Common myeloid progenitor, CD34-positive (primary cell): Measurements from ENCODE around the gene DAAM2.

Experiments
- CTCF ChIA-PET: fragments of 350-600 bp; sonication (Branson Sonifier 250); formaldehyde crosslinking; loops from one replicate; lab custom pipeline; 2021; ENCODE audit warnings: antibody characterized with exemption; lab: Charles Lee
- POLR2A ChIA-PET: fragments of 350-600 bp; sonication (Branson Sonifier 250); formaldehyde crosslinking; loops from one replicate; lab custom pipeline; 2021; ENCODE audit warnings: antibody characterized with exemption; lab: Charles Lee
- DNase-seq, 3 donors: peaks; one replicate each; pipeline versions ENCODE4 v3.0.0 to v3.0.0-alpha.2; 2013
- H3K27ac ChIP-seq, 2 experiments: 1 replicate in 1 of 2; 2 replicates in 1 of 2; pipeline ENCODE4 v1.7.0; 2013; ENCODE audit warnings: inconsistent platforms in 2 of 2, low read length in 2 of 2, mild to moderate bottlenecking in 2 of 2, low read depth in 1 of 2, moderate library complexity in 1 of 2; ENCODE audit not compliant: severe bottlenecking in 2 of 2, insufficient read depth in 1 of 2, poor library complexity in 1 of 2
- H3K27me3 ChIP-seq, 5 experiments: replicated peaks in 2 of 5; 1 replicate in 3 of 5; 2 replicates in 2 of 5; pipeline versions ENCODE4 v1.6.1 to v1.7.0; 2013; ENCODE audit warnings: low read length in 4 of 5, mild to moderate bottlenecking in 2 of 5, moderate library complexity in 2 of 5, inconsistent platforms in 1 of 5; ENCODE audit not compliant: insufficient read depth in 5 of 5, control insufficient read depth in 4 of 5
- H3K36me3 ChIP-seq, 4 experiments: 1 replicate in 2 of 4; 2 replicates in 2 of 4; pipeline versions ENCODE4 v1.6.1 to v1.7.0; 2013; ENCODE audit warnings: low read length in 3 of 4, control low read depth in 1 of 4, mild to moderate bottlenecking in 1 of 4; ENCODE audit not compliant: control insufficient read depth in 4 of 4, insufficient read depth in 4 of 4
- H3K4me1 ChIP-seq, 4 experiments: 1 replicate in 3 of 4; 2 replicates in 1 of 4; pipeline versions ENCODE4 v1.6.1 to v1.7.1; 2013; ENCODE audit warnings: low read length in 3 of 4, mild to moderate bottlenecking in 3 of 4, control low read depth in 1 of 4, inconsistent platforms in 1 of 4, moderate library complexity in 1 of 4; ENCODE audit not compliant: control insufficient read depth in 4 of 4, insufficient read depth in 4 of 4; ENCODE audit errors: control extremely low read depth in 1 of 4
- H3K4me3 ChIP-seq, 7 experiments: 1 replicate in 4 of 7; 2 replicates in 3 of 7; pipeline versions ENCODE4 v1.5.1 to v1.7.0; 2013; ENCODE audit warnings: mild to moderate bottlenecking in 7 of 7, low read length in 6 of 7, moderate library complexity in 6 of 7, inconsistent platforms in 2 of 7, low read depth in 2 of 7, control low read depth in 1 of 7; ENCODE audit not compliant: insufficient read depth in 4 of 7, control insufficient read depth in 1 of 7; ENCODE audit errors: extremely low read depth in 1 of 7
- H3K9me3 ChIP-seq, 5 experiments: 1 replicate in 4 of 5; 2 replicates in 1 of 5; pipeline versions ENCODE4 v1.6.1 to v1.7.1; 2013; ENCODE audit warnings: low read length in 4 of 5, mild to moderate bottlenecking in 2 of 5, inconsistent platforms in 1 of 5, low read depth in 1 of 5, moderate library complexity in 1 of 5; ENCODE audit not compliant: control insufficient read depth in 4 of 5, insufficient read depth in 2 of 5; ENCODE audit errors: control extremely low read depth in 1 of 5
- WGBS: methylation state at CpG from one replicate; pipeline ENCODE4 v1.1.5; 2013; ENCODE audit not compliant: insufficient coverage; 5-methylcytosine and 5-hydroxymethylcytosine counted together

Gene DAAM2

DNA sequence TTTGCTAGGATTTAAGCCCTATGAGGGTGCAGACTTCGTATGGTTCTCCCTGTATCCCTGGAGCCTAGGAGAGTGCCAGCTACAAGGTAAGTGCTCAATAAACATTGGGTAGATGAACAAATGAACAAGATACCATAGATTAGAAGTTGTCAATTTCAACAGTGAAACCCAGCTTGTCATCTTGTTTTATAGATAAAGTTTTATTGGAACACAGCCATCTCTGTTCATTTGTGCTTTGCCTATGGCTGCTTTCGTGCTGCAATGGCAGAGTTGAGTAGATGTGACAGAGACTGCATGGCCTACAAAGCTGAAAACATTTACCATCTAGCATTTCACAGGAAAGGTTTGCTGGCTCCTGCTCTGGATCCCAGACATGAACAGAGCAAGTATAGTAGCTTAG, 5.6 kb downstream of the DAAM2 start:
- no peak for DNase-seq
- peaks cover 0 to under 1% (median under 1%) of the 10 kb centered on the region in 4 experiments for H3K4me1 ChIP-seq
- POLR2A ChIA-PET: interaction anchor here (0.6 kb wide), 1 partner anchor 229 kb away, joined by 4 read pairs; no protein-coding TSS in a partner anchor
- no peaks in the 10 kb centered on the region for H3K36me3 ChIP-seq
- no peaks in the 10 kb centered on the region for H3K9me3 ChIP-seq
- WGBS: 86% methylated on average over 1 of the region's 2 CpGs
- H3K27me3 ChIP-seq: peaks cover 3 to 32% (median 17%) of the 10 kb centered on the region in 5 experiments
- CTCF ChIA-PET: no interaction called here
- H3K27ac ChIP-seq: no peak overlapping the region
- no peak overlapping the region for H3K4me3 ChIP-seq

- no peak for DNase-seq
- Histone ChIP-seq H3K4me1 (no peaks in the 10 kb centered on the region), H3K27ac (no peak overlapping the region), H3K9me3 (no peaks in the 10 kb centered on the region), H3K27me3 (peaks cover 0 to 7% (median 2%) of the 10 kb centered on the region in 5 experiments), H3K4me3 (no peak overlapping the region), H3K36me3 (no peaks in the 10 kb centered on the region)
- WGBS: 95% methylated on average over 9 of the region's 10 CpGs
- ChIA-PET CTCF (interaction anchor here (1.5 kb wide), 1 partner anchor 65 kb away, joined by 4 read pairs; no protein-coding TSS in a partner anchor), POLR2A (no interaction called here)
These were observed 8.2 kb downstream of the DAAM2 start for GRCh38 chr6:39800034-39801032.

- Histone ChIP-seq H3K4me1 (no peaks in the 10 kb centered on the region), H3K27me3 (peaks cover 0 to 4% (median 2%) of the 10 kb centered on the region in 5 experiments), H3K9me3 (no peaks in the 10 kb centered on the region), H3K27ac (no peak overlapping the region), H3K36me3 (no peaks in the 10 kb centered on the region), H3K4me3 (no peak overlapping the region)
- no peak for DNase-seq
- WGBS: 76% methylated on average over 11 of the region's 11 CpGs
- CTCF ChIA-PET: interaction anchor here (1.5 kb wide), 1 partner anchor 64 kb away, joined by 4 read pairs; no protein-coding TSS in a partner anchor
- POLR2A ChIA-PET: no interaction called here
These were observed 9.5 kb downstream of the DAAM2 start for GRCh38 chr6:39801456-39802251.

GRCh38 chr6:39803872-39804271, 11.7 kb downstream of the DAAM2 start:
- no peaks in the 10 kb centered on the region for H3K4me1 ChIP-seq
- H3K27ac ChIP-seq: no peak overlapping the region
- H3K36me3 ChIP-seq: no peaks in the 10 kb centered on the region
- peaks cover 0 to 4% (median 0%) of the 10 kb centered on the region in 5 experiments for H3K27me3 ChIP-seq
- H3K9me3 ChIP-seq: no peaks in the 10 kb centered on the region
- ChIA-PET CTCF (no interaction called here), POLR2A (no interaction called here)
- no peak overlapping the region for H3K4me3 ChIP-seq
- WGBS: 18% methylated on average over 3 of the region's 3 CpGs
- DNase-seq: no peak

DNA sequence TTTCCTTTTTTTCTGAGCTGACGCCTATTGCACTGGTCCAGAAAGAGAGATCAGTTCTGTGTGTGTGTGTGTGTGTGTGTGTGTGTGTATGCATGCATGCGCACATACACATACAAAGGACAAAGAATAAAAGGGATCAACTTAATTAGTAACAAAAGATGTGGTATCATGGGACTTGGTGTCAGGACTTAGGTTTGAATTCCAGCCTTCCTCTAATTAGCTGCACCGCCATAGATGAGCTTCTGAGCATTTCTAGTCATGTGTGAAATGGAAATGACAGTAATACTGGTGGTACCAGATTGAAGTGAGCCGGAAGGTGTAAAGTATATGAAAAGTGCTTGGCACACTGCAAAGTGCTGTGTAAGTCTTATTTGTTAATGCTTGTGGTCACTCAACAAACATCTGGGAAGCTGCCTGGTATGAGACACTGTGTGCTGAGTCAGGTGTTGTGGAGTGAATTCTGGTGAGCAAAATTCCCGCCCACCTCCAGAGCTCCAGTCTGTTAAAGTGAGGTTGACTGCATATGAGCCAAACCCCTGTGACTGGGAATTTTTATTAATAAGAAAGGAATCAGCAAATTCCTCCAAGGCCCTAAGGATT, 12.4 kb downstream of the DAAM2 start:
- WGBS: 100% methylated on average over 3 of the region's 5 CpGs
- Histone ChIP-seq H3K4me1 (no peaks in the 10 kb centered on the region), H3K9me3 (no peaks in the 10 kb centered on the region), H3K36me3 (no peaks in the 10 kb centered on the region), H3K27me3 (peaks cover 0 to 4% (median 0%) of the 10 kb centered on the region in 5 experiments), H3K27ac (no peak overlapping the region), H3K4me3 (no peak overlapping the region)
- no peak for DNase-seq
- POLR2A ChIA-PET: no interaction called here
- CTCF ChIA-PET: no interaction called here

- no peaks in the 10 kb centered on the region for H3K9me3 ChIP-seq
- DNase-seq: no peak
- CTCF ChIA-PET: no interaction called here
- WGBS: no CpG with 5 or more reads among the region's 1 CpG
- POLR2A ChIA-PET: no interaction called here
- no peaks in the 10 kb centered on the region for H3K4me1 ChIP-seq
- no peak overlapping the region for H3K27ac ChIP-seq
- H3K36me3 ChIP-seq: no peaks in the 10 kb centered on the region
- H3K4me3 ChIP-seq: no peak overlapping the region
- H3K27me3 ChIP-seq: peaks cover 0 to 4% (median 0%) of the 10 kb centered on the region in 5 experiments
These were observed 14.1 kb downstream of the DAAM2 start for GRCh38 chr6:39806278-39806677.
